T follicular helper cell (primary cell): ENCODE data around the gene SLC16A5.
A peak's percentile ranks its signal among the peaks of the same experiment; 100 is the strongest.
"Not testable (repeated sequence)": the region's sequence is repeated elsewhere in the genome, so short reads cannot be mapped to it uniquely, and the experiment has no call there.

Source experiments
- DNase-seq: peaks from one replicate; pipeline ENCODE4 v3.0.0-alpha.2; 2020; ENCODE audit warnings: low read depth

Gene SLC16A5

DNA sequence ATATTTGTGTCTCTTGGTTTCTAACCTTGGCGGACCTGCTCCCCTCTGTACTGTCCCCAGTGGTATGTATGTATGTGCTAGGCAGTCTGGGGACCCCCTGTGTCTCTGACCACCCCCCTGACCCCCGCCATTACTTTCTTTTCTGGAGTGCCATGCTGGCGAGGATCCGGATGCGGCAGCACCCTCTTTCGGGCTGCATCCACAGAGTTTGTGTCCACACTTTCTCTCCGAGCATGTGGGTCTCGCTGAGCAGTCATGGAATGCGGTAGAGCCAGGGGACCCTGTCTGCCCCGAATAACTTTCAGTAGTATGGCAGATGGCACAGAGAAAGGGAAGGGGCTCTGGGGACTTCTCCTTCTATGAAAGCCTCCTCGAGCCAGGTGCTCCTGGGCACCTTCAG is 23.7 kb upstream of the SLC16A5 start:
- no peak for DNase-seq

DNA sequence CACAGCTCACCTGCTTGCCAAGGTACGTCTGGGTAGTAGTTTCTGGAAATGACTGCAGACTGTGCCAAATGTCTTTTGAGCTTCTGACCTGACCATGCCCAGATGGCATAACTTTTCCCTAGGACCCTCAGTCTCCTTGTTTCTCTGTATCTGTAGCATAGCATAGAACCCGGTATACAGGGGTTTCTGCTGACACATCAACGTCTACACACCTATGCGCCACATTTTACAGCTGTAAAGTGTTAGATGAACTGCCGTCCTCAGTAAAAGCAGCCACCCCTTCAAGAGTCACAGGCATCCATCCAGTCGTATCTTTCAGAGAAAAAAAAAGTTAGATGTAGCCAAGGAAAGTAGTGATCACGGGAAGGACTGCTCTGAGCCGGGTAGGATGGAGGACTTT is 23.3 kb upstream of the SLC16A5 start:
- no peak for DNase-seq

GRCh38 chr17:75064867-75065561 is 22.7 kb upstream of the SLC16A5 start:
- DNase-seq: no peak

GRCh38 chr17:75065562-75066151 is 22.1 kb upstream of the SLC16A5 start:
- DNase-seq: no peak

GRCh38 chr17:75067856-75068255 is 19.9 kb upstream of the SLC16A5 start:
- no peak for DNase-seq

DNA sequence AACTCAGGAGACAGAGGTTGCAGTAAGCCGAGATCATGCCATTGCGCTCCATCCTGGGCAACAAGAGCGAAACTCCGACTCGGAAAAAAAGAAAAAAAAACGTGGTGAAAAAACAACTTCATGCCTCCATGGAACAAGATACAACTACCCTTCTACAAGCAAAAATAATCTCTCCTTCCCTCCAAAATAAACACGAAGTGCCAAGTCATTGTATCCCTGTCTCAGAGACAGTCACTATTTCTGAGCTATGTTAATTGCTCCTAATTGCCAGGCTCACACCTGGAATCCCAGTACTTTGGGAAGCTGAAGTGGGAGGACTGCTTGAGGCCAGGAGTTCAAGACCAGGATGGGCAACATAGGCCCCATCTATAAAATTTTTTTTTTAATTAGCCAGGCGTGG is 19.0 kb upstream of the SLC16A5 start:
- DNase-seq: no peak

DNA sequence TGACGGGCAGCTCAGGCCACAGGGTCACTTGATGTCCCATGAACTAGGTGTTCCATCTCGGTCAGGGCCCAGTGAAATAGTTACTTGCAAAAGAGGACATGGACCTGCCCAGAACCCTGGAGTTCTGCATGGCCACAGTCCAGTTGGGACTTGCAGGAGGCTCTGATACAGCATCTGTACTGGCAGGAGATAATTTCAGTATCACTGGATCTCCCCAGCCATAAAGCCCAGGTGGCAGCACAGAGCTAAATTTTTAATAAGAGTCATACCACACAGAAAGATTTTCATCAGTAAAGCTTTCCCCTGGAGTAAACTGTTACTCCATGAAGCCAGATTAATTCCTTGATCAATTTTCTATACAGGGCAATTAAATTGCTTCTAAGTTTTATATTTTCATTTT is 18.0 kb upstream of the SLC16A5 start:
- DNase-seq: no peak

DNA sequence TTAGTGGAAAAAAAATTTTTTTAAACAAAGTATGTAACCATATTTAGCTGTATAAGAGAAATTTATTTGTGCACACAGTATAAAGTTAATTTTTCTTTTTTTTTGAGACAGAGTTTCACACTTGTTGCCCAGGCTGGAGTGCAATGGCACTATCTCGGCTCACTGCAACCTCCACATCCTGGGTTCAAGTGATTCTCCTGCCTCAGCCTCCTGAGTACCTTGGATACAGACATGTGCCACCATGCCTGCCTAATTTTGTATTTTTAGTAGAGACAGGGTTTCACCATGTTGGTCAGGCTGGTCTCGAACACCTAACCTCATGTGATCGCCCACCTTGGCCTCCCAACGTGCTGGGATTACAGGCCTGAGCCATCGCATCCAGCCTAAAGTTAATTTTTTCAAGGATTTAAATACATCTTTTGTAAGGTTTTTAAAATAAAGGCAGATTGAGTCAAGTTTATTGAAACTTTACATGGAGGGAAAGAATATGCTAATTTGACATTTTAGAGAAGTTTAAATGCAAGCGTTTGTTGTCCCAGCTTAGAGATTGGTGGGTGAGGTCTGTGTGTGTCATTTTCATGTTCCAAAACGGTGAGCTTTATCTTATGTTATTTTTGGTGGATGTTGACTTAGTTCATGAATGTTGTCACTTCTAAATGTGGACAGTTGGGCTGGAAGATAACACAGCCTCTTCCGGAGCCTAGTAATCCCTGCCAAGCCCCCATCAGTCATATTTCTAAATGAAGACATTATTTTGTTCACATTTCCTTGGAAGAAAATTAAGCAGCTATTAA is 16.1 kb upstream of the SLC16A5 start:
- DNase-seq: not testable (repeated sequence)

GRCh38 chr17:75072909-75073308 is 14.8 kb upstream of the SLC16A5 start:
- DNase-seq: not testable (repeated sequence)

DNA sequence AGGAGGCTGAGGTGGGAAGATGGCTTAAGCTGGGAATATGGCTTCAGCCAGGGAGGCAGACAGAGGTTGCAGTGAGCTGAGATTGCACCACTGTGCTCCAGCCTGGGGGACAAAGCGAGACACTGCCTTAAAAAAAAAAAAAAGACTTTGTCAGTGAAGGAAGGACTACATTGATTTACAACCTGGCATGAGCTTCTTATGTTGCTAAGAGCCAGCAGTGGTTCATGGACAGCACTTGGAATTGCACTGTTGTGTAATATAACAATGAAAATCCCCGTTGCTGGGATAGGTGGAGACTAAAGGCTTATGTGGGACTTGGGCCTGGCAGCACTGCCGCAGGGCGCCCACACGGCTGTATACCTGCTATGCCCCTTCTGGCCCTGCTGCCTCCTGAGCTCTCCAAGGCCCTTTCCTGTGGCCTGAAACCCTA is 14.1 kb upstream of the SLC16A5 start:
- no peak for DNase-seq

GRCh38 chr17:75074532-75074931 is 13.2 kb upstream of the SLC16A5 start:
- no peak for DNase-seq

DNA sequence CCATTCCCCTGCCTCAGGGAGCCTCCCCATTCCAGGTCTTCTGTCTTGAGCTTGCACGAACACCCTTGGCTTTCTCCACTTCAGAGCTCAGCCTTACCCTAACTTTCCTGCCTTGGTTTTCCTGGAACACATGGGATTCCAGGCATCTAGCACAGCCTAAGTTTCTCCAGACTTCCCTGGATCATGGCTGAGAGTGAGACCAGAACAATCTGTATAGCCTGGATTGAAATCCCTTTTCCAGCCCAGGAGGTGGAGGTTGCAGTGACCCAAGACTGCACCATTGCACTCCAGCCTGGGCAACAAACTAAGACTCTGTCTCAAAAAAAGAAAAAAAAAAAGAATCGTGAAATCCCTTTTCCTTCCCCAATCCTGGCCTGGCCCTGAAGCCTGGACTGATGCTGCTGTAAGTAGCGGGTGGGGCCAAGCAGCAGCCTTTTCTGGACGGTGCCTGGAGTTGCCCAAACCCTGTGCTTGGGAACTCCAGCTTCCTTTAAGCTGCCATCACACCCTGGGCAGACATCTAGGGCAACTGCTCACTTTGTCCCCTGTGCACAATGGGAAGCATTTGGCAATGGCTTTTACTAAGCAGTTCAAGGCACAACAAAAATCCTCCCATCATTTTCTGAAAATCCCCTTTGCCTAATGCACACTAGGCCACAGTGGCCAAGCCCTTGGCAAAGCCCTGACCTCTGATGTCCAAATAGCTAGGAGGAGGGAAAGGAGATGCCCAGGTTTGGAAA is 12.0 kb upstream of the SLC16A5 start:
- DNase-seq: no peak

GRCh38 chr17:75077072-75077495 is 10.7 kb upstream of the SLC16A5 start:
- DNase-seq: no peak

GRCh38 chr17:75077496-75078283 is 10.1 kb upstream of the SLC16A5 start:
- DNase-seq: peak; percentile 19

GRCh38 chr17:75078284-75079022 is 9.3 kb upstream of the SLC16A5 start:
- no peak for DNase-seq

GRCh38 chr17:75079023-75079373 is 8.8 kb upstream of the SLC16A5 start:
- DNase-seq: no peak

DNA sequence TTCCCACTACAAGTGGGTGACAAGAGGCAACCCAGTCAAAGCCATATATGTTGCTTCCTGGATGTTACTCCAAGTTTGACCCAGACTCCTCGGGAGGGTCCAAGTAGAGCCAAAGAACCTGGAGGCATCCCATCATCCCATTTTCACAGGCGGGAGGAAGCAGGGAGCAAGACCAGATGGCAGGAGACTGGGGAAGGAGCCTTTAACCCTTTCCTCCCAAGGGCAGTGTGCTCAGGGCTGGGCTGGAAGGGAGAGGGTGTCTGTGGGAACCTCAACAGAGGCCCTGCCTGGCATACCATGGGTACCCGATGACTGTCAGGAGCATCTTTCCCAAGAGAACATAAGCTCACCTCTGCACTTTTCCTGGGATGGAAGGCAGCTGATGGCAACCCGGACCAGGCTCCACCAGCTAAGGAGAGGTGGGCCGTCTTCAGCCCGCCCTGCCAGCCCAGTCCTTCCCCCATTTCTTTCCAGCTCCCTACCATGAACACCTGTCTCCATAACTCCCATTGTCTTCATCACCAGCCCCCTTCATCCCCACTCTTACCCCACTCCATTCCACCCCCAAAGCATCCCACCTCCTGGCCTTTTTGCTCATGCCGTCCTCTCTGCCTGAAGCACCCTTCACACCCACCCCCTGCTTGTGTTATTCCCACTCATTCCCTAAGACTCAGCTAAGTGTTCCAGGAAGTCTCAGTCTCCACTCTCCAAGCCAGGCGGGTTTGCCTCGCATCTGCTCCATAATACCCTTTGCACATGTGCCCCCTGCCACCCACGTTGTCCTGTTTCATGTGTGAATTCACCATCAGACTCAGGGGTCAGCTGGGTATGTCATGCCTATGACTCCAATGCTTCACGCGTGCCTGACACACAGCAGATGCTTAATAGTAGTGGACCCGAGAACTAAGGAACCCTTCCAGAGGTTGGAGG is 5.9 kb upstream of the SLC16A5 start:
- no peak for DNase-seq

- no peak for DNase-seq
Measured at GRCh38 chr17:75082683-75083082, 5.1 kb upstream of the SLC16A5 start.

DNA sequence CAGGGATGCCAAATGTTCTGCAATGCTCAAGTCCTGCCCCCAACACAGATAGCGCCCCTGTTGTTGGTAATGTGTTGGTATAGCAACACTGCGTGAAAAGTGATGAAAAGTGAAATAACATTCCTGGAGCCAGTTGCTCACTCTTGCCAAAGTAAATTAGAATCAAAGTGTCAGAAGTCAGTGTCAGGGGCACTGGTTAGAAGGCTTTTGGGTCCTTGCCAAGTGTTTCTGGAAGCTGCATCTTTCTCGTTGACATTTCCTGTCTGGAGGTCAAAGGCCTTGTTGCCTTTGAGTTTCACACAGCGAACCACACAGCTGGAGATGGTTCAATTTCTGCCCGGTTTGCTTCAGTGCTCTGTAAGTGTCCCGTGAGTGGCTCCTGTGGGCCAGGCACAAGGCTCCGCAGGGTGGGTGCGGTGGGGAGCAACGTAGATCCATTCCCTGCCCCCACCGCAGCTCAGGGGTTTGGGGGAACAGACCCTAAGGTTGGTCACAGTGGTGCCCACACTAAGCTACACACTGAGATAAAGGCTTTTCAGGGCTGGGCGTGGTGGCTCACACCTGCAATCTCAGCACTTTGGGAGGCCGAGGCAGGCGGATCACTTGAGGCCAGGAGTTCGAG is 3.6 kb upstream of the SLC16A5 start:
- no peak for DNase-seq
